ENCODE data around the gene FAM20C.
"Not testable (repeated sequence)": the region's sequence is repeated elsewhere in the genome, so short reads cannot be mapped to it uniquely, and the experiment has no call there.

FAM20C gene

DNA sequence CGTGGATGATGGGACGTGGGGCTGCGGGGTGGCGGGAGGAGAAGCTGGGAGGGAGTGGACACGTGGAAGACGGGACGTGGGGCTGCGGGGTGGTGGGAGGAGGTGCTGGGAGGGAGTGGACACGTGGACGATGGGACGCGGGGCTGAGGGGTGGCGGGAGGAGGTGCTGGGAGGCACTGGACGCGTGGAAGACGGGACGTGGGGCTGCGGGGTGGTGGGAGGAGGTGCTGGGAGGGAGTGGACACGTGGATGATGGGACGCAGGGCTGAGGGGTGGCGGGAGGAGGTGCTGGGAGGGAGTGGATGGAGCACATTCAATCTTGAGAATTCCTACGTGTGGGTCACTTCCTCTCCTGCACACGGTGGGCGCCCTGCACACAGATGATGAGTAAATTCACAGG is 104.8 kb downstream of the FAM20C start:
- not testable (repeated sequence) for DNase-seq

DNA sequence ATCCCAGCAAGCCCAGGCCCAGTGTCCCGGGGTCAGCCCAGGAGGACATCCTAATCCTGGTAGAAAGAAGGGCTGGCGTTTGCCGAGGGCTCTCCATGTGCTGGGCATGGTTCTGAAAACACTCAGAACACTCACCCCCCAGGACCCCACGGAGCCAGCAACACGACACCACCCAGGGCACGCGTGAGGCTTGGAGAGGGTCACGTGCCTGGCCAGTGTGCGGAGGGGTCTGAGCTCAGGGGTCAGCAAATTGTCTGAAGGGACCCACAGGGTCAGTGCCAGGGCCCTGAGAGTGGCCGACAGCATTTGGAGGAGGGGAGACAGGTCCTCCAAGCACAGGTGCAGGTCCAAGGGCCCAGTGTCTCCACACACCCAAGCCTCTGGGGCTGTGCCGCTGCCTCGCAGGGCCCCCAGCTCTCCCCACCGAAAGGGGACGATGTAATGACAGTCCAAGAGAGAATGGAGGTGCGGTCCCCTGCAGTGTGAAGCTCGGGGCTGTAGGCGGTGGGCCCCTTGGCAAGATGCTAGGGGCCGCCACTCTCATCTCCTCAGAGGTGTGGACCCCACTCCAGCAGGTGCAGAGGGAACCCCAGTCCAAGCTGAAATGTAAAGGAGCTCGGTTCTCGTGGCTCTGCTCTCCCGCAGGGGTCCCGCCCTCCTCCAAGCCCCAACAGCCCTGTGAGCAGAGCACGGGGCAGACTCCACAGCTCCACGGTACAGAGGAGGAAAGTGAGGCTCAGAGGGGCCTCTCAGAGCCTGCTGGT is 105.4 kb downstream of the FAM20C start:
- DNase-seq = no peak

DNA sequence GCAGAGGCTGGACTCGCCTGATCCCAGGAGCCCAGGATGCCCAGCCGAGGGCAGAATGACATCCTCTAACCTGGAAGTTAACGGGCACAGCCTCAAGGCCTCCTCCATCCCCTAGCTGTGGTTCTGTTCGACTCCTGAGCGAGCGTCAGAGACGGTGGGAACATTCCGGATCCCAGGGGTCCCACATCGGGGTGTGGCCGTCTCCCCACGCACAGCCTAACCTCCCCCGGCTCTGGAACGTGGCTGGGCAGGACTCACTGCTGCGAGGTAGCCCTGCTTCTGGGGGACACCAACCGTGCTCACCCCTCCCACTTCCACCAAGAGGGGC is 106.0 kb downstream of the FAM20C start:
- no peak for DNase-seq

DNA sequence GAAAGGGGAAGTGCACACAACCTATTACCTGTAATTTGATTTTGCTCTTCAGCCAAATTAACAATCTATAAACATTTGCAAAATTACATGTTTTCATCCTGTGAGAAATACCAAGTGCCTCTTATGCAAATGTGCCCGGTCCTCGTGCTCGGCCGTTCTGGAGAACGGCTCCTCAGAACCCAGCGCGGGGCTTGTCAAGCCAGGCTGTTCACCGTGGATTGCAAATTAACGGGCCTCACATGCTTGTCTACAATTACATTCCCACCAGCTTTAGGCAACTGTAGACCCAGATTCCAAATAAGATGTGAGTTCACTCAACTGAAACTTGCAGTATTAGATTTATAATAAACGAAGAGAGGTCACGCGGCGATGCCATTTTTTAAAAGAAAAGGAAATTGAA is 106.4 kb downstream of the FAM20C start:
- DNase-seq = no peak

DNA sequence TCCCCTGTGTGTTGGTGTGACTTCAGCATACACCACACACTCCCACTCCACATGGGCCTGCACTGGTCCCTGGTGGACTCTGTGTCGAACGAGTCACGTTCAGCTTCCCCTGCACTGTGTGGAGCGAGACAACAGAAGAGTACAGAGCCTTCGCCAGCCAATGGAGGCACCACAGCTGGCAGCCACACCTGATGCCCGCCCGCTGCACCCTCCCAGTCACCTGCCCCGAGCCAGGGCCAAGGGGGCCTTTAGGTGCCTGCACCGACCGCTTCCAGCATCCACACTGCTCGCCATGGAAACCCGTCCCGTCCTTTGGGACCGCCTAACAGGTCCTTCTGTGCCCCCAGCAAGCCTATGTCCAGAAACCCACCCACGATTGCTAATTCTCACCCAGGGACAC is 106.8 kb downstream of the FAM20C start:
- DNase-seq = no peak

DNA sequence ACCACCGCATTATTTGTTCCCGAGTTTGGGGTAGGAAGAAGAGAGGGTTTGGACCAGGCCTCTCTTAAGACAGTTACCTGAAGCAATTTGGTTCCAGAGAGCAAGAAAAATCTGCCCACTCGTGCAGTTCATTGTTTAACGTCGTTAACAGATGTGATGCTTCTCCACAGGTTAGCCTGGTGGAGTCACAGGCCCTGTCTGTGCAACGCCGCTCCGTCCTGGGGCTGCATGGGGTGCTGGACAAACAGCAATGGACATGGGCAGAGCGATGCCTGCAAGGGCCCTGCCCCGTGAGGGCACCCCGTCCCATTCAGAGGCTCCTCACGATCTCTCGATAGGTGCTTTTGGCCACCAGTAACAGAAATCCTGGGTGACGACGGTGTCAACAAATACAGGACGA is 107.3 kb downstream of the FAM20C start:
- DNase-seq = no peak

DNA sequence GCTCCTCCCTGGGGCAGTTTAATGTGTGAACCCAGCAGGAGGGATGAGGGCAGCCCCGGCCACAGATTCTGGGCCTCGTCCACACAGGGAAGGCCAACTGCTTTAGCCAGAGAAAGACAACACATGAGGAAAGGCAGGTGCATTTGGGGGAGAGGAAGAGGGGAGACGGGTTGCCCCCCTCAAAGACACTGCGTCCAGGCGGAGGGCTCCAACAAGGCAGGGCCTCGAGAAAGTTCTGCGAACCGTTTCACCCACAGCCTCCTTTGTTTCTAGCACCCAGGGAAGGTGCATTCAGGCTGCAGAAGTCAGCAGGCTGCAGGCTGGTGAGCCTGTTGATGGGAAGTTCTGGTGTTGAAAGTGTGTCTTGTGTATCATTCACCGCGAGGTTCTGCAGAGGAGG is 107.7 kb downstream of the FAM20C start:
- DNase-seq = no peak

DNA sequence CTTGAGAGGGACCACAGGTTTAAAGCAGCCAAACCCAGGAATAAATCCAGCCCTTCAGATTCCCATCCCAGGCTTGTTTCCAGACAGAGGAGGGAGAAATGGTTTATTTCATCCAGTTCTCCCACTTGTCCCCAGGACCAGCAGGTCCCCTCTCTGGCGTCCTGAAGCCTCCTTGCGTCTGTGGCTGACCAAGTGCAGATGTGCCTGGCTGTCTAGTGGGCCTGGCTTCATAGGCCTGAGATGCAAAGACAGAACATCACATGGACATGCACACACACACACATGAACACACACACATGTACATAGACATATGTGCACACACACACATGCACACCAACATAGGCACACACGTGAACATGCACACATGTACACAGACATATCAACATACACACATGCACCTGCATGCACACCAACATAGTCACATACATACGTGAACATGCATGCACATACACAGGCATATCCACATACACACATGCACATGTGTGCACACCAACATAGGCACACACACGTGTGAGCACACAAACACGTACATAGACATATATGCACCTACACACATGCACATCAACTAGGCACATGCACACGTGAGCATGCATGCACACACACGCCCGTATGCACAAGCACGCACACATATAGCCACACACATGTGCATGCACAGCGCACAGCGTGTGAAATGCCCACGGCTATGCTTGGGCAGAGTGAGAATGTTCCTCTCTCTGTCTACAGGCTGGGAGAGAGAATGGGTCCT is 108.3 kb downstream of the FAM20C start:
- no peak for DNase-seq

DNA sequence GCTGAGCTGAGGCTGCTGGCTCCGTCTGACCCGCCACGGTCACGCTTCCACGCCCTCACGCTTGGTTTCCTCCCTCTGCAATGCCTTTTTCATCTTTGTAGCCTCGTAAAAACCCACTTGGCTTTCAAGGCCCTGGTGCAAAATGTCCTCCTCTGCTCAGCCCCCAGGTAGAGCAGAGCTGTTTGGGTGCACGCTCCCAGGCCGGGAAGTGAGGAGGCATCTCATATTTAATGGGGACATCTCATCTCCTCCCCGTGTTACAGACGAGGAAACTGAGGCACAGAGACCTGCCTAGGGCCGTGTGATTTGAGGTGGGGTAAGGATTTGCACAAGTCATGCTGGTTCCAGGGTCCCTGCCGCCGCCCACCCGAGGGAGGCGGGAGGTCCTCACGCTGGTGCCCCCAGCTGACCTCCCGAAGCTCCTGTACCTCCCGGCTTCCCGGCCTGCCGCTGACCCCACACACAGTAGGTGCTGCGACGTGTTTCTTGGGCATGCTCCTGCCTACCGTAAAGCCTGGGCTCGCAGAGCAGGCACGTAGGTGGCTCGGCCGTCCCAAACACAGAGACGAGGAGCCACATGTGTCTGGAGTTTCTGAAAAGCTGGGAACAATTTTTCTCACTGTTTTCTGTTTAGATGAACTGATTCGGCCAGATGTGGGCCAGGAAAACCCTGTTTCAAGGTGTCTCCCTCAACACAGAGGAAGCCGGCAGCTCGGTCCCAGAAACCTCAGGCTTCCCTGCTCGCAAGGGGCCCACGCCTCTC is 109.1 kb downstream of the FAM20C start:
- no peak for DNase-seq

DNA sequence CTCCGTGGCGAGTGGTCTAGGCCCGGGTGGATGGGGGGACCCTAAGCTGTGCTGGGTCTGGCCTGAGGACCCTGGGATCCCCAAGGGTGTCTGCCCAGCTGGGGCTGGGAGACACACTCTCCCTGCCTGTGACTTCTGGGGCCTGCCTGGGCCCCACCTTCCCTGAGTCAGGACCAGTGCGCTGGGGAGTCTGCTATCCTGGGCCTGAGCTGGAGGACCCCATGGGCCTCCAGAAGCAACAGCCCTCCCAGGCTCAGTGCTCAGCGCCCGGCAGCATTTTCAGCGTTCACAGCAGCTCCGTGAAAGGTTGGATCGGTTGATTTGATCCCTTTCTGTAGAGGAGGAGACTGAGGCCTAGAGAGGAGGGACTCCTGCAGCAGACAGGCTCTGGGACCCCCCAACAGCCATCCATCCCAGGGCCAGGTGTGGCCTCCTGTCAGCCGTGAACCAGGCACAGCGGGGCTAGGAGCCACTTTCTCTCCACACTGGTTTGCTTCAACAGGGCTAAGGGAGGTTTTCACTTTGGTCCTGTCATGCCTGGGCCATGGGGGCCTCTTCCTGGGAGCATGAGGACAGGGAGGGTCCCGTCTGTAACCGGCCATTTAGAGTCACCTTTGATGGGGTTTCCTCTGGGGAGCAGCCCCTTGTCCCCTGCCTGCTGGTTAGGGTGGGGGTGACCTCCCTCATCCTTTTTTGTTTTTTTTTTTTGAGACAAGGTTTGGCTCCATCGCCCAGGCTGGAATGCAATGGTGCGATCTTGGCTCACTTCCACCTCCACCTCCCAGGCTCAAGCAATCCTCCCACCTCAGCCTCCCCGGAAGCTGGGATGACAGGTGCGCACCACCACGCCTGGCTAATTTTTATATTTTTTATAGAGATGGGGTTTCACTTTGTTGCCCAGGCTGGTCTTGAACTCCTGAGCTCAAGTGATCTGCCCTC is 110.0 kb downstream of the FAM20C start:
- DNase-seq = no peak

DNA sequence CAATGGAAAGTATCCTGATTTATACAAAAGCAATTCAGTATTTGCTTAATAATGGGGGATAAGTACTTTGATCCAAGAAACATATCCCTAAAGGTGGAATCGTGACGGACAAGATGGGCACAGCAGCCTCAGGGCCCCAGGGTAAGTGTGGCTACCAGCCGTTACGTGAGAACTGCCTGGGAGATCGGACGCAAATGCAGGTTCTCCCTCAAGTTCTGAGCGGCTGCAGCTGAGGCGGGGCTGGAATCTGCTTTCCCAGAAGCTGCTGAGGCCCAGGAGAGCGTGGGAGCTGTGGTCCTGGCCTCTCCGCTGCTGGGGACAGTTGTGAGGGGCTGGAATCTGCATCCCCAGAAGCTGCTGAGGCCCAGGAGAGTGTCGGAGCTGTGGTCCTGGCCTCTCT is 111.1 kb downstream of the FAM20C start:
- no peak for DNase-seq

DNA sequence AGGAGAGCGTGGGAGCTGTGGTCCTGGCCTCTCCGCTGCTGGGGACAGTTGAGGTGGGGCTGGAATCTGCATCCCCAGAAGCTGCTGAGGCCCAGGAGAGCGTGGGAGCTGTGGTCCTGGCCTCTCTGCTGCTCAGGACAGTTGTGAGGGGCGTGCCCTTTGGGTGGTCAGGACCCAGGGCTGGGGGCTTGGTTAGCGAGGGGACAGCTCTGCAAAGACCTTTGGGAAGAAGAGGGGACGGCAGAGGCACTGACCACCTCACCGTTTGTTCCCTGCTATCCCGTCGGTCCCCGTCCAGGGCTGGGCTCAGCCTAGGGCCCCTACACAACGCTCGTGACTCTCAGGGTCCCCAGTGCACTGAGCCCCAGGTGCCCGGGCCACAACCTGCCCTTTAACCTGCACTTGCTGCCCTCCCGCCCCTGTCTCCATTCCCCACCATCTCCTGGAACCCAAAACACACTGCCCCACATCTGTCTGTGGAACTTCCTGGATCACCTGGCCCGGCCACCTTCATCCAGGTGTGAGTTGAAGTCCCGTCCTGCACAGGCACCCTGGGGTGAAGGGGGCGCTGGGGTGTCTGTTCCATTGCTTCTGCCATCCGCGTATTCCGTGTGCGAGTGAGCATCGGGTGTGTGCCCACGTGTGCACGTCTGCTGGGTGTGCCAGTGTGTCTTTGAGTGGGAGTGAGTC is 111.7 kb downstream of the FAM20C start:
- DNase-seq = no peak

DNA sequence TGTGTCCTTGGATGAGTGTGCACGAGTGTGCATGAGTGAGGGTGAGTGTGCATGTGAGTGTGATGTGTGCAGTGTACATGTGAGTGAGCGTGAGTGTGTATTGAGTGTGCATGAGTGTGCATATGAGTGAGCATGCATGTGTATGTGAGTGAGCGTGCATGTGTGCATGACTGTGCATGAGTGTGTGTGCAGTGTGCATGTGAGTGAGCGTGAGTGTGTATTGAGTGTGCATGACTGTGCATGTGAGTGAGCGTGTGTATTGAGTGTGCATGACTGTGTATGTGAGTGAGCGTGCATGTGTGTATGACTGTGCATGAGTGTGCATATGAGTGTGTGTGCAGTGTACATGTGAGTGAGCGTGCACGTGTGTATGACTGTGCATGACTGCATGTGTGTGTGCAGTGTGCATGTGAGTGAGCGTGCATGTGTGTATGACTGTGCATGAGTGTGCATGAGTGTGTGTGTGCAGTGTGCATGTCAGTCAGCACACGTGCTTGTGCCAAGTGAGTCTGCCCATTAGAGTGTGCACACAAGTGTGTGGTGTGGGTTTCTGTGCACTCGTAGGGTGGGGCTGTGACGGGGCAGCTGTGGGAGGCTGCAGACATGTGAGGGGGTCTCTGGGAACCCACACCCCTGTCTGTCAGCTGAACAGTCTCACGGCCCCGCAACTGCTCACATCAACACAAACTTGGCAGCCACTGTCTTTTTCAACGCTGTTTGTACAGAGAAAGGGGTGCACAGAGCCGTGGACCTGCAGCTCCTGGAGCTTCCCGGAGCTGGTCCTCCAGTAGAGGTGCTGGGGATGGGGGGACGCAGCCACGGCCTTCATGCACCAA is 112.4 kb downstream of the FAM20C start:
- DNase-seq = no peak

DNA sequence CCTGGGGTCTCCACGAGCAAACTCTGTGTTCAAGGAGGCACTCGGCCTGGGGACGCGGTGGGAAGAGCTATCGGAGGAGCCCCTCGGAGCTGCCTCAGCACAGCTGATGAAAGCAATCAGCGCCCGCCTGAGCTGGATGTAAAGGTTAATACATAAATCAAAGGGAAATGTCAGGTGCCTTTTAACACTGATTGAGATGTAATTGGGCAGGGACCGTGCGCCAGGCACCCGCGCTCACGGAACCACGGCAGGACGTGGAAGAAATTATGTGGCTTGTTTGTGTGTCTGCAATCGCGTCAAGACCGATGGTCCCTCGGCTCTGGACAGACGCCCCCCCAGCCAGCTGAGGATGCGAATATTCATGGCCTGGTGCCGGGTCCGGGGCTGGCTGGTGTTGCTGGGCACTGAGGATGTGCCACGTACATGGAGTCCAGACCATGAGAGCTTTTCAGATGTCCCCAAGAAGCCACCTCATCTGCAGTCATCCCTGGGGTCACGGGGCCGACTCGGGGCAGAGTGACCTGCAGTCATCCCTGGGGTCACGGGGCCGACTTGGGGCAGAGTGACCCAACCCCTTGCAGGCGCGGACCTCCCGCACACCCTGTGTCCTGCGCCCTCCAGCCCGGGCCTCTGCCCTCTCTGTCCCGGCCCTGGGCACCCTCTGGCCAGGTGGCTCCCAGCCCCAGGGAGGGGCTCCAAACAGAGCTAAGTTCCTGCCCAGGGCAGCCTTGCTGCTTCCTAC is 113.2 kb downstream of the FAM20C start:
- no peak for DNase-seq

DNA sequence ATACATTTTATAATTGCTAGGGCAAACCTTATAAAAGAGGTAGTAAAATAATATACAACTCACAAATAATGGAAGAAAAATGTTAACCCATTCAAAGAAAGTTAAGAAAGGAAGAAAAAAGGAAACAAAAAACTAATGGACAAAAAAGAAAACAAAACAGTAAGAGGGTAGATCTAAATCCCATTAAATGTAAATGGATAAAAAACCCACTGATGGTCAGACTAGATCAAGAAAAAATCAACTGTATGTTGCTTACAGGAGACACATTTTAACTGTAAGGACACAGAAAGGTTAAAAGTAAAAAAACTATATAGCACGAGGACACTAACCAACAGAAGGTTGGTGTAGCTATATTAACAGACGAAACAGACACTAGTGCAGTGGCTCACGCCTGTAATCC is 115.6 kb downstream of the FAM20C start:
- no peak for DNase-seq

DNA sequence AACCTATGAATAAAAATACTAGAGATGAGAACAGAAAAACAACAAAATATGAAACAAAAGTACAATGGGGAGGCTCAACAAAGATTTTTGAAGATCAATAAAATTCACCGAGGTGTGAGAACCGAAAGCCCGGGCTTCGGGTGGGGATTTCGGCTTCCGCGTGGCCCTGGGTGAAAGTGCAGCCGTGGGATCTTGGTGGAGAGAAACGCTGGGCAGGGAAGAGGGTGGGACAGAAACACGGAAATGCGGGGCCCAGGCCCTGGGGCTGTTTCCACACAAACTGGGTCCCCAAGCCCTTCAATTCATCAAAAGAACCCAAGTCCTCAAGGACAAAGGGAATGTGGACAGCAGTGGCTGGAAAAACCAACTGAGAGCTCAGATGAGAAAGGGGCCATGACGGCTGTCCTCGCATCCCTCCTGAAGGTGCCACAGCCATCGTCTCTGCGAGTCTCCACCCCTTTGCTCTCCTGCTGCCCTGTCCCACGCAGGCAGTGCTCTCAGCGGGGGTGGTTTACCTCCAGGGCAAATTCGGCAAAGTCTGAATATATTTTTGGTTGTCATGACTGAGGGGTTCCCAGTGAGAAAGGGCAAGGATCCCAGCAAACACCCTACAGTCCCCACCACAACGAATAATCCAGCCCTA is 117.3 kb downstream of the FAM20C start:
- no peak for DNase-seq

Measured in amniotic stem cell (primary cell).